Uterus (tissue), 4 donors: Measurements from ENCODE around the gene KHSRP. TPM values are rescaled to one million over a fixed set of nuclear protein-coding genes. Genes with fewer than 3 reads are reported as not detected.

Experiments used
- DNase-seq, 2 donors: peaks; one replicate each; pipeline ENCODE4 v3.0.0-alpha.2; 2019 to 2020
- H3K27ac ChIP-seq, 2 donors: fragments of 200-600 bp; sonication (generic); 1 replicate in 1 of 2; 2 replicates in 1 of 2; pipeline ENCODE4 v1.5.1; 2016 to 2018
- H3K27me3 ChIP-seq, 2 donors: fragments of 200-600 bp; sonication (generic); one replicate each; pipeline ENCODE4 v1.5.1; 2018 to 2019; ENCODE audit warnings: control low read depth in 1 of 2
- H3K36me3 ChIP-seq, 2 donors: fragments of 200-600 bp; sonication (generic); one replicate each; pipeline ENCODE4 v1.5.1; 2019; ENCODE audit warnings: control low read depth in 1 of 2
- H3K4me1 ChIP-seq, 2 donors: fragments of 200-600 bp; sonication (generic); one replicate each; pipeline ENCODE4 v1.5.1; 2018 to 2019; ENCODE audit warnings: control low read depth in 1 of 2
- H3K4me3 ChIP-seq, 2 donors: fragments of 200-600 bp; sonication (generic); 1 replicate in 1 of 2; 2 replicates in 1 of 2; pipeline ENCODE4 v1.5.1; 2018 to 2019; ENCODE audit warnings: mild to moderate bottlenecking in 1 of 2
- H3K9me3 ChIP-seq, 2 donors: fragments of 200-600 bp; sonication (generic); one replicate each; pipeline ENCODE4 v1.5.1; 2019; ENCODE audit warnings: control low read depth in 1 of 2
- POLR2A ChIP-seq, 2 donors: fragments of 450-650 bp; IDR thresholded peaks; one replicate each; pipeline ENCODE4 v1.6.1; 2016; ENCODE audit warnings: antibody characterized with exemption in 2 of 2, mild to moderate bottlenecking in 1 of 2, moderate library complexity in 1 of 2
- intact Hi-C: fragments of 100-400 bp; cut with DNase I; formaldehyde crosslinking; loops from one replicate; pipeline ENCODE4 v1.15.1; 2023; ENCODE audit warnings: low total_unique reads
- total RNA-seq, 4 donors: library from RNA; depleted of rRNA in 3 of 4; stranded (reverse); fragments of >200 nt in 3 of 4; gene quantifications; one replicate each; pipeline versions ENCODE4 v1.1.0 to v1.2.4, GENCODE V29; 2014 to 2023
- TF ChIP-seq, protein P1 (sequence below), 4 experiments: fragments of 200-600 bp in 2 of 4; fragments of 450-650 bp in 2 of 4; sonication (generic) in 2 of 4; IDR thresholded peaks; one replicate each; pipeline ENCODE4 v1.5.1; 2016 to 2019; ENCODE audit warnings: antibody characterized with exemption in 4 of 4, mild to moderate bottlenecking in 2 of 4, moderate library complexity in 1 of 4
- donor health status: DM: yes; HTN: yes; CAD: no.

Gene KHSRP
- total RNA-seq, 4 donors from 2014 or later, result 23.5 to 259 (median 66.5) TPM

DNA sequence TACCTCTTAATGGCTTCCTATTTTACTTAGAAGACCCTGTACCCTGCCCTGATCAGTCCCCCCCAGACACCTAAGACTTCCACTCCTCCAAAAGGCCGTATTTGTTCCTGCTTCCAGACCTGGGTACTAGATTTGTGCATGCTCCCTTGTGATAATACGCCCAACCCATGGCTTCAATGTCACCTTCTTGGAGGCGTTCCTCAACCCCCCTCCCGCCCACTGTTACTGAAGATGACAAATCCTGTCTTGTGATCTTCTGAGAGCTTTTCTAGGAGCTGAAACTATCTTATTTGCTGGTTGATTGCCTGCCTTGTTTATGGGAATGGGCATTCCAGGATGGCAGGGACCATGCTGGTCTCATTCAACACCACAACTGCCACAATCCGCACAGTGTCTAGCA, 25.6 kb upstream of the KHSRP start:
- Histone ChIP-seq H3K4me1 (no peaks in the 10 kb centered on the region), H3K4me3 (no peak overlapping the region), H3K36me3 (no peaks in the 10 kb centered on the region), H3K27ac (no peak overlapping the region), H3K27me3 (no peaks in the 10 kb centered on the region), H3K9me3 (peaks cover 0 to 7% of the 10 kb centered on the region in 2 donors)
- intact Hi-C loops, result no loop called here
- no peak for TF ChIP-seq POLR2A (IDR thresholded peaks at IDR 0.05)
- TF ChIP-seq, protein P1, sequence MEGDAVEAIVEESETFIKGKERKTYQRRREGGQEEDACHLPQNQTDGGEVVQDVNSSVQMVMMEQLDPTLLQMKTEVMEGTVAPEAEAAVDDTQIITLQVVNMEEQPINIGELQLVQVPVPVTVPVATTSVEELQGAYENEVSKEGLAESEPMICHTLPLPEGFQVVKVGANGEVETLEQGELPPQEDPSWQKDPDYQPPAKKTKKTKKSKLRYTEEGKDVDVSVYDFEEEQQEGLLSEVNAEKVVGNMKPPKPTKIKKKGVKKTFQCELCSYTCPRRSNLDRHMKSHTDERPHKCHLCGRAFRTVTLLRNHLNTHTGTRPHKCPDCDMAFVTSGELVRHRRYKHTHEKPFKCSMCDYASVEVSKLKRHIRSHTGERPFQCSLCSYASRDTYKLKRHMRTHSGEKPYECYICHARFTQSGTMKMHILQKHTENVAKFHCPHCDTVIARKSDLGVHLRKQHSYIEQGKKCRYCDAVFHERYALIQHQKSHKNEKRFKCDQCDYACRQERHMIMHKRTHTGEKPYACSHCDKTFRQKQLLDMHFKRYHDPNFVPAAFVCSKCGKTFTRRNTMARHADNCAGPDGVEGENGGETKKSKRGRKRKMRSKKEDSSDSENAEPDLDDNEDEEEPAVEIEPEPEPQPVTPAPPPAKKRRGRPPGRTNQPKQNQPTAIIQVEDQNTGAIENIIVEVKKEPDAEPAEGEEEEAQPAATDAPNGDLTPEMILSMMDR (IDR thresholded peaks at IDR 0.05), result no peak
- no peak for DNase-seq

DNA sequence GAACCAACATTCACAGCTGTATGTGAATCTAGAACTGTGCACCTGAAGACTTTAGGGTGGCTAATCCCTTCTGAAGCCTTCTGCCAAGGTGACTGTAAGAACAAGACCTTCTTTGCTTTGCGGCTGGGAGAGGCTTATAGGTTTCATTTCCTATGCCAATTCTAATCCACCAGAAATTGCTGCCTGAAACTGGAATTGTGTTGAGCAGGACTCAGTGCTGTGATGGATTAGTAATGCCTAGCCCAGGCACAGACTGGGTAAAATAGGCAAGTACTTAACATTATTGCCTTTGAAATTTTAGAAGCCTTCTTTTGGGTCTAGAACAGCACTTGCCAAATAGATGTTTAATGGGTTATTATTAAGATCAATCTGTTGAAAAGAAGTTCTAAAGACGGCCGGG, 23.4 kb upstream of the KHSRP start:
- TF ChIP-seq POLR2A (IDR thresholded peaks at IDR 0.05), result no peak
- TF ChIP-seq, protein P1 (IDR thresholded peaks at IDR 0.05), result no peak
- no peaks in the 10 kb centered on the region for H3K27me3 ChIP-seq

DNA sequence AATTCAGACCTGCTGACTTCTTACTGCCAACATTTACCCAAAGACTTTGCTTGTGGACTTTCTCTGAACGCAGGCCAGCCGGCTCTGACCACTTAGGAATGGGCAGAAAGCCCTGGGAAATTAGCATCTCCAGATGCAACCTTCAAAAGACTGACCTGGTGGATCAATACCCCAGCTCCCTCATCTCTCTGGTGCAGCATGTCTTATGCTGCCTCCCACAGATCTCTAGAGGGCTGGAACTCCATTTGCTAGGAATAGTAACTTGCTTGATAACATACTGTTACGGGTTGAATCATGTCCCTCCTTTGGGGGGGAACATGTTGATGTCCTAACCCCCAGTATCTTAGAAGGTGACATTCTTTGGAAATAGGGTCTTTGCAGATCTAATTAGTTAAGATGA, 21.8 kb upstream of the KHSRP start:
- Histone ChIP-seq H3K9me3 (no peaks in the 10 kb centered on the region), H3K4me3 (no peak overlapping the region), H3K36me3 (no peaks in the 10 kb centered on the region), H3K4me1 (no peaks in the 10 kb centered on the region), H3K27me3 (no peaks in the 10 kb centered on the region), H3K27ac (no peak overlapping the region)
- intact Hi-C loops, result no loop called here
- DNase-seq, result no peak
- TF ChIP-seq, protein P1 (IDR thresholded peaks at IDR 0.05), result no peak
- no peak for TF ChIP-seq POLR2A (IDR thresholded peaks at IDR 0.05)

More for the DNA sequence above, 23.4 kb upstream of the KHSRP start:
- Histone ChIP-seq H3K4me3 (no peak overlapping the region), H3K36me3 (no peaks in the 10 kb centered on the region), H3K4me1 (no peaks in the 10 kb centered on the region), H3K27ac (no peak overlapping the region), H3K9me3 (no peaks in the 10 kb centered on the region)
- no peak for DNase-seq
- intact Hi-C loops, result no loop called here

DNA sequence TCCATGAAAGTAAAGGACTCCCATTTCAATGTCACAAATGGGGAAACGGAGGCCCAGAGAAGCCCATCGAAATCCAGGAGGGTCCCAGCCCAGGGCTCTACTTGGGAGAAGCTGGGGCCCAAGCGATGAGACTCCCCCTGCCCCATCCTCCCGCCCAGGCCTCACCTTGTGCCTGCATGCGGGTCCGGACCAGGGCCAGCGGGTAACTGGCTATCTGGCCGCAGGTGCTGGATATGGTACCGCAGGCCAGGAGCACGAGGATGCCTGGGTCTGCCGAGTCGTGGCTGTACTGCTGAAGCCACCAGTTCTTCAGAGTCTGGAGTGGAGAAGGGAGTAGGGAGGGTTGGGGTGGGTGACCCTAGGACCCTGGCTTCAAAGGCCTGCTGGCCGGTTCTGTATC, 19.4 kb upstream of the KHSRP start:
- Histone ChIP-seq H3K27me3 (no peaks in the 10 kb centered on the region), H3K27ac (no peak overlapping the region), H3K4me3 (no peak overlapping the region), H3K4me1 (no peaks in the 10 kb centered on the region), H3K9me3 (no peaks in the 10 kb centered on the region), H3K36me3 (no peaks in the 10 kb centered on the region)
- TF ChIP-seq POLR2A (IDR thresholded peaks at IDR 0.05), result no peak
- TF ChIP-seq, protein P1 (IDR thresholded peaks at IDR 0.05), result no peak
- DNase-seq, result no peak
- intact Hi-C loops, result no loop called here

DNA sequence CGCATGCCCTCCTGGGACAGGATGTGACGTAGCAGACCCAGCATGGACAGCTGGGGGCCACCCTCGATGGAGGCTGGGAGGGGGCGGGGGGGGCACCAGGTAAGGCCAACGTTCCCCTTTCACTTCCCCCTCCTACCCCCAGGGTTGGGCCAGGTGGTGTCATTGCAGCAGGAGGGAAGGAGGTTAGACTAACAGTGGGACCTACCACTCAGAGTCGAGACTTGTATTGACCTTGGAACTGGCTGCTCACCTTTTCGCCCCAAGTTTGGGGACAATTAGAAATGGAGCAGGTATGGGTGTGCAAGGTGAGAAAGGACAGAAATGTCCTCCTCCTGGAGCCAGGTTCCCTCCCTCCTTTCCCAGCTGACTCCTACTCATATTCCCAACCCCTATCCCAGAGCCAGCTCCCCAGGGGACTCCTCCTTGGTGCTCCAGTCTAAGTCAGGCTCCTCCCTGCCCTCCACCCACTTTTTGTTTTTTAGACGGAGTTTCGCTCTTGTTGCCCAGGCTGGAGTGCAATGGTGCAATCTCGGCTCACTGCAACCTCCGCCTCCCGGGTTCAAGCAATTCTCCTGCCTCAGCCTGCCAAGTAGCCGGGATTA, 17.6 kb upstream of the KHSRP start:
- intact Hi-C loops, result no loop called here
- TF ChIP-seq, protein P1 (IDR thresholded peaks at IDR 0.05), result no peak
- TF ChIP-seq POLR2A (IDR thresholded peaks at IDR 0.05), result no peak
- H3K27me3 ChIP-seq, result no peaks in the 10 kb centered on the region
- DNase-seq, result no peak
- no peak overlapping the region for H3K27ac ChIP-seq
- no peaks in the 10 kb centered on the region for H3K9me3 ChIP-seq
- H3K4me3 ChIP-seq, result no peak overlapping the region
- H3K4me1 ChIP-seq, result no peaks in the 10 kb centered on the region
- H3K36me3 ChIP-seq, result no peaks in the 10 kb centered on the region
